Neuronal stem cell (in vitro differentiated cells): ENCODE results near the gene LPCAT1.
A peak's percentile ranks its signal among the peaks of the same experiment; 100 is the strongest.

ENCODE experiments used
- DNase-seq: peaks from one replicate; pipeline ENCODE4 v3.0.0-alpha.2; 2013; ENCODE audit warnings: low spot score
- H2AFZ ChIP-seq: one replicate; pipeline ENCODE4 v1.6.1; 2013; ENCODE audit warnings: mild to moderate bottlenecking, low read length, inconsistent platforms
- H2AK5ac ChIP-seq: 2 replicates; pipeline ENCODE4 v1.6.1; 2013; ENCODE audit warnings: low read depth, mild to moderate bottlenecking, inconsistent platforms, low read length, moderate library complexity, mixed read lengths
- H2BK120ac ChIP-seq: 2 replicates; pipeline ENCODE4 v1.6.1; 2013; ENCODE audit warnings: low read depth, mild to moderate bottlenecking, inconsistent platforms, low read length, moderate library complexity, mixed read lengths
- H2BK12ac ChIP-seq: one replicate; pipeline ENCODE4 v1.6.1; 2013; ENCODE audit warnings: low read length, inconsistent platforms
- H2BK15ac ChIP-seq: 2 replicates; pipeline ENCODE4 v1.6.1; 2013; ENCODE audit warnings: mild to moderate bottlenecking, low read length, inconsistent platforms, mixed read lengths
- H2BK5ac ChIP-seq: one replicate; pipeline ENCODE4 v1.6.1; 2013; ENCODE audit warnings: inconsistent platforms, mild to moderate bottlenecking, low read length, moderate library complexity
- H3K14ac ChIP-seq: one replicate; pipeline ENCODE4 v1.6.1; 2013; ENCODE audit warnings: low read length, inconsistent platforms
- H3K18ac ChIP-seq: 2 replicates; pipeline ENCODE4 v1.6.1; 2013; ENCODE audit warnings: low read length, inconsistent platforms
- H3K23ac ChIP-seq: 2 replicates; pipeline ENCODE4 v1.6.1; 2013; ENCODE audit warnings: low read depth, mild to moderate bottlenecking, mixed read lengths, low read length, inconsistent platforms; ENCODE audit not compliant: poor library complexity
- H3K27ac ChIP-seq: replicated peaks from 3 replicates; pipeline ENCODE4 v1.5.1; 2013; ENCODE audit warnings: low read length, inconsistent platforms
- H3K27me3 ChIP-seq, 3 experiments: 2 replicates each; pipeline ENCODE4 v1.6.1; 2013; ENCODE audit warnings: low read length in 3 of 3, mild to moderate bottlenecking in 2 of 3, inconsistent platforms in 1 of 3, low read depth in 1 of 3, mixed read lengths in 1 of 3, moderate library complexity in 1 of 3; ENCODE audit not compliant: control insufficient read depth in 3 of 3, insufficient read depth in 3 of 3
- H3K36me3 ChIP-seq, 2 donors: replicated peaks in 1 of 2; 2 replicates each; pipeline ENCODE4 v1.6.1; 2013; ENCODE audit warnings: low read length in 2 of 2; ENCODE audit not compliant: control insufficient read depth in 2 of 2, insufficient read depth in 2 of 2
- H3K4ac ChIP-seq: 2 replicates; pipeline ENCODE4 v1.6.1; 2013; ENCODE audit warnings: inconsistent platforms, mild to moderate bottlenecking, low read length, moderate library complexity
- H3K4me1 ChIP-seq, 2 donors: 1 replicate in 1 of 2; 2 replicates in 1 of 2; pipeline ENCODE4 v1.6.1; 2013; ENCODE audit warnings: low read length in 2 of 2, low read depth in 1 of 2; ENCODE audit not compliant: control insufficient read depth in 2 of 2, insufficient read depth in 1 of 2
- H3K4me2 ChIP-seq: one replicate; pipeline ENCODE4 v1.6.1; 2013; ENCODE audit warnings: mild to moderate bottlenecking, low read length, inconsistent platforms; ENCODE audit not compliant: insufficient read depth, poor library complexity, severe bottlenecking
- H3K4me3 ChIP-seq, 2 donors: 2 replicates each; pipeline ENCODE4 v1.5.1; 2013; ENCODE audit warnings: low read length in 2 of 2, mild to moderate bottlenecking in 2 of 2, inconsistent platforms in 1 of 2, moderate library complexity in 1 of 2
- H3K79me1 ChIP-seq: one replicate; pipeline ENCODE4 v1.6.1; 2013; ENCODE audit warnings: low read depth, mild to moderate bottlenecking, inconsistent platforms, low read length, moderate library complexity
- H3K9ac ChIP-seq: one replicate; pipeline ENCODE4 v1.6.1; 2013; ENCODE audit warnings: mild to moderate bottlenecking, low read depth, low read length, inconsistent platforms; ENCODE audit not compliant: poor library complexity
- H3K9me3 ChIP-seq, 2 donors: replicated peaks in 1 of 2; 2 replicates each; pipeline versions ENCODE3 to v1.6.1; 2013; ENCODE audit warnings: low read length in 2 of 2, mild to moderate bottlenecking in 2 of 2, inconsistent platforms in 1 of 2, low read depth in 1 of 2, mixed read lengths in 1 of 2, moderate library complexity in 1 of 2; ENCODE audit not compliant: control insufficient read depth in 2 of 2, insufficient read depth in 1 of 2
- H4K8ac ChIP-seq: one replicate; pipeline ENCODE4 v1.6.1; 2013; ENCODE audit warnings: low read depth, mild to moderate bottlenecking, inconsistent platforms, low read length, moderate library complexity
- H4K91ac ChIP-seq: one replicate; pipeline ENCODE4 v1.6.1; 2013; ENCODE audit warnings: low read length, low read depth, mild to moderate bottlenecking, inconsistent platforms; ENCODE audit not compliant: poor library complexity
- WGBS, 2 donors: extraction: QIAGEN DNeasy Blood & Tissue Kit; methylation state at CpG; one replicate each; pipeline ENCODE4 v1.1.7; 2013; ENCODE audit warnings: missing lambda C conversion rate in 2 of 2, mixed read lengths in 1 of 2; ENCODE audit not compliant: insufficient read length in 2 of 2, insufficient replicate concordance in 1 of 2; ENCODE audit errors: extremely low coverage in 2 of 2; 5-methylcytosine and 5-hydroxymethylcytosine counted together

LPCAT1 gene

DNA sequence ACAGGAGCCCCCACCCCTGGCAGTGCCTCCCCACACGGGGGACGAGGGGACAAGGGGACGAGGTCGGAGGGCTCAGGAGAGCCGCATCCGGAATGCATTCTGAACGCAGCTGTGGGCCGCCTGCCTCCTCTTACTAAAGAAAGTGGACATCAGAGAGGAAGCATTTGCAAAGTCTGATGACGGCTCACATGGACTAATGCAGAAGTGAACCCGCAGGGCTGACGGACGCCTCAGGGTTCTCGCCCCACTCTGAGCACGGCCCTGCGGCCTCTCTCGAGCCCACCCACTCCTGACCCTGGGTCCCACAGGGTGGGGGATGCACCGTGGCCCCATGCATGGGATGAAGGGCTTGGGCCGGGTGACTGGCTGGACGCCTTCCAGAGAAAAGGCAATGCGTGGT, 5.9 kb downstream of the LPCAT1 start:
- no peak overlapping the region for H3K23ac ChIP-seq
- no peak overlapping the region for H2AK5ac ChIP-seq
- H2BK120ac ChIP-seq = no peak overlapping the region
- peaks cover 30 to 33% of the 10 kb centered on the region in 2 donors for H3K4me1 ChIP-seq
- no peak overlapping the region for H2BK5ac ChIP-seq
- WGBS, 2 donors = no CpG with 5 or more reads among the region's 20 CpGs
- DNase-seq = no peak
- H3K27me3 ChIP-seq = no peaks in the 10 kb centered on the region
- H3K9ac ChIP-seq = no peak overlapping the region
- H3K4ac ChIP-seq = no peak overlapping the region
- H3K27ac ChIP-seq = no peak overlapping the region
- no peak overlapping the region for H4K91ac ChIP-seq
- no peak overlapping the region for H3K14ac ChIP-seq
- no peak overlapping the region for H3K18ac ChIP-seq
- H3K4me2 ChIP-seq = no peak overlapping the region
- H3K36me3 ChIP-seq = peaks cover 14 to 65% of the 10 kb centered on the region in 2 donors
- H3K9me3 ChIP-seq = no peaks in the 10 kb centered on the region
- H2BK12ac ChIP-seq = no peak overlapping the region
- peaks cover 31% of the 10 kb centered on the region for H3K79me1 ChIP-seq
- no peak overlapping the region for H2BK15ac ChIP-seq
- H4K8ac ChIP-seq = no peak overlapping the region
- H2AFZ ChIP-seq = no peak overlapping the region
- no peak overlapping the region for H3K4me3 ChIP-seq

DNA sequence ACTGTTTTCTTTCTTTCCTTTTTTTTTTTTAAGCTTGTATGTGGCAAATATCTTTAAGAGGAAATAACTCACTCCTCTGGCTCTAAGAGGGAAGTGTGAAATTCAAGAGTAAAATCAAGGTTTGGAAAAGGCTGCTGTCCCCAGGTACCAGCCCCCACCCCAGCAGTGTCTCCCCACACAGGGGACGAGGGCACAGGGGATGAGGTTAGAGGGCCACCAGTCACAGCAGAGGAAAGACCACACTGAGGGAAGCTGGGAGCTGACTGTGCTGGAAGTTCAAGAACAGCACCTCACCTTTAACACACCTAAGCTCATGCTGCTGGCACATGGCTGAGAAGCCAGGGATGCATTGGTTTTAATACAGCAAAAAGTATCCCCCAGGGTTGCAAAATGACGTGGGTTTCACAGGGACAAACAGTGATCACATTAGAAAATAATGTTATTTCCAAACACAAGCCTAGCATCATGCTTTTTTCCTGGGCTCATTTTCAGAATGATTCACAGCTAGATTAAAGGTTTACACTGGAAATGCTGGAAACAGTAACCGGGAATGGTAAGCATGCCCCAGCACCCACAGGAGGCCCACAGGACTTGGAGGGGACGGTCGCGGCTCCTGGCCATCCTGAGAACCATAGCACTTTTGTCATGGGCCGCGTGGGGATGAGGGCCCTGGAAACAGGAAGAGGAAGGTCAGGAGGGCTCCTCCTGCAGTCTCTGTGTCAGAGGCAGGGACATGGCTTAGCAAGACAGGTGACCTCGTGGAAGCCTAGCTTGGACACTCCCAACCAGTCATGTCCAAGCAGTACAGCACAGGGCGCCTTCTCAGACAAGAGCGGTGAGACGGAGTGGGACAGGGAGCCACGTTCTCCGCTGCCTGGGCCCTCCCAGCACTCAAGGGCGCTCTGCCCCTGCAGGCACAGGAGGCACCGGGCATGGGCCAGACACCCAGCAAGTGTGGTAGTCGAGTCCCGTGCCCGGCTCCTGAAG, 6.9 kb downstream of the LPCAT1 start:
- no peak overlapping the region for H3K4ac ChIP-seq
- no peak overlapping the region for H3K14ac ChIP-seq
- H3K79me1 ChIP-seq = peaks cover 33% of the 10 kb centered on the region
- no peaks in the 10 kb centered on the region for H3K27me3 ChIP-seq
- no peak overlapping the region for H3K27ac ChIP-seq
- no peaks in the 10 kb centered on the region for H3K9me3 ChIP-seq
- no peak overlapping the region for H3K18ac ChIP-seq
- no peak overlapping the region for H3K23ac ChIP-seq
- peaks cover 20 to 74% of the 10 kb centered on the region in 2 donors for H3K36me3 ChIP-seq
- H3K4me2 ChIP-seq = no peak overlapping the region
- no peak overlapping the region for H2AK5ac ChIP-seq
- no peak overlapping the region for H2BK15ac ChIP-seq
- no peak overlapping the region for H4K91ac ChIP-seq
- H3K4me1 ChIP-seq = peaks cover 24 to 26% of the 10 kb centered on the region in 2 donors
- no peak overlapping the region for H2BK5ac ChIP-seq
- no CpG with 5 or more reads among the region's 19 CpGs for WGBS, 2 donors
- no peak for DNase-seq
- no peak overlapping the region for H2AFZ ChIP-seq
- H4K8ac ChIP-seq = peak overlapping the region; percentile 68
- H3K4me3 ChIP-seq = no peak overlapping the region
- no peak overlapping the region for H3K9ac ChIP-seq
- no peak overlapping the region for H2BK120ac ChIP-seq
- no peak overlapping the region for H2BK12ac ChIP-seq

DNA sequence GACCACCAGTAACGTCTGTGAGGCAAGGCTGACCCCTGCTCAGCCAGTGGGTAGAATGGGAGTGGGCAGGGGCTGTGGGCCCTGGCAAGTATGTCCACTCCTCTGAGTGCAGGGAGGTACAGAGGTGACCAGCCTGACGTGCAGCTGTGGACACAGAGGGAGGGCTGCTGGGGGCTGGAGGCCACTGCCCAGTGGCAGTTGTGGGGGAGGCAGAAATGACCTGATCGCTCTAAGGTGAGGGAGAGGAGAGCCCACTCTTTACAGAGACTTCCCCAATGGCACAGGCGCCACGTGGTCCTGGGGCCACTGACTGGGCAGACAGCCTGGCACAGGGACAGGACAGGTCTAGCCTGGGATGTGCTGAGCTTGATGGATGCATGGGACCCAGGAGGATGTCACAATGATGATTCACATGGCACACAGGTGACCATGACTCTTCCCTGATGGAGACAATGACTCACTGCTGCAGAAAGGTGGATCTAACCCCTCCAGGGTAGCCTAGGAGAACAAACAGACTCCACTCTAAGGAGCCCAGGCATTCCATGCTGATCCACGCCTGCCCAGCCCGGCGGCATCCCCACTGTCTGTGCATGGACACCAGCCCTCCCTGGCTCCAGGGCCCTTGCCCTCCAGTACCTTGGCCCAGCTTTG, 7.7 kb downstream of the LPCAT1 start:
- Histone ChIP-seq H3K9ac (peak overlapping the region; percentile 40), H3K27me3 (no peaks in the 10 kb centered on the region), H3K9me3 (no peaks in the 10 kb centered on the region), H3K27ac (no peak overlapping the region), H3K18ac (peak overlapping the region; percentile 78), H3K23ac (peak overlapping the region; percentile 94), H4K8ac (no peak overlapping the region), H2BK12ac (no peak overlapping the region), H3K79me1 (peaks cover 36% of the 10 kb centered on the region), H2AK5ac (no peak overlapping the region), H3K36me3 (peaks cover 19 to 76% of the 10 kb centered on the region in 2 donors), H2BK5ac (peak overlapping the region; percentile 79), H3K4ac (no peak overlapping the region), H2BK120ac (no peak overlapping the region), H3K4me2 (no peak overlapping the region), H2AFZ (no peak overlapping the region), H3K4me1 (peaks cover 21 to 26% of the 10 kb centered on the region in 2 donors), H3K4me3 (peak overlapping the region in 1 of 2 donors; percentile 35), H4K91ac (peak overlapping the region; percentile 64), H2BK15ac (no peak overlapping the region), H3K14ac (peak overlapping the region; percentile 96)
- DNase-seq = no peak
- WGBS, 2 donors = no CpG with 5 or more reads among the region's 8 CpGs
